CD4-positive, alpha-beta T cell treated with Interleukin-15 for 4 hours (primary cell): ENCODE data around the gene MSANTD2.

ENCODE experiments used
- DNase-seq: peaks from one replicate; pipeline ENCODE4 v3.0.0-alpha.2; 2020; ENCODE audit warnings: low spot score

Gene MSANTD2

GRCh38 chr11:124800226-124800929 lies at the start of gene MSANTD2:
TSS of gene MSANTD2 (minus strand) at chr11:124800406. CDS start at chr11:124800380, 26 bp downstream.
- DNase-seq: peak; percentile 74

- DNase-seq: no peak
These were observed 46.0 kb upstream of the MSANTD2 start for GRCh38 chr11:124846070-124846673.

GRCh38 chr11:124844664-124845079 lies 44.5 kb upstream of the MSANTD2 start:
- DNase-seq: no peak

GRCh38 chr11:124843616-124843910 lies 43.4 kb upstream of the MSANTD2 start:
- no peak for DNase-seq

- no peak for DNase-seq
These were observed 42.1 kb upstream of the MSANTD2 start for GRCh38 chr11:124842305-124842704.

- DNase-seq: no peak
These were observed 41.6 kb upstream of the MSANTD2 start for GRCh38 chr11:124841840-124842239.

- DNase-seq: no peak
These were observed 41.0 kb upstream of the MSANTD2 start for GRCh38 chr11:124841201-124841600.

GRCh38 chr11:124840666-124841065 lies 40.5 kb upstream of the MSANTD2 start:
- no peak for DNase-seq

- DNase-seq: no peak
These were observed 39.9 kb upstream of the MSANTD2 start for GRCh38 chr11:124839972-124840621.

- no peak for DNase-seq
These were observed 39.1 kb upstream of the MSANTD2 start for GRCh38 chr11:124839128-124839971.

GRCh38 chr11:124838805-124839127 lies 38.6 kb upstream of the MSANTD2 start:
- DNase-seq: no peak

GRCh38 chr11:124837491-124837856 lies 37.3 kb upstream of the MSANTD2 start:
- DNase-seq: peak; percentile 3

- DNase-seq: no peak
These were observed 35.7 kb upstream of the MSANTD2 start for GRCh38 chr11:124835918-124836317.

- DNase-seq: no peak
These were observed 34.4 kb upstream of the MSANTD2 start for GRCh38 chr11:124834526-124835180.

GRCh38 chr11:124832571-124832970 lies 32.4 kb upstream of the MSANTD2 start:
- DNase-seq: no peak

- no peak for DNase-seq
These were observed 31.7 kb upstream of the MSANTD2 start for GRCh38 chr11:124831897-124832296.

GRCh38 chr11:124830749-124831148 lies 30.5 kb upstream of the MSANTD2 start:
- DNase-seq: no peak

- DNase-seq: no peak
These were observed 29.8 kb upstream of the MSANTD2 start for GRCh38 chr11:124829986-124830385.

- no peak for DNase-seq
These were observed 25.7 kb upstream of the MSANTD2 start for GRCh38 chr11:124825876-124826275.

- DNase-seq: no peak
These were observed 23.5 kb upstream of the MSANTD2 start for GRCh38 chr11:124823512-124824376.
